Endothelial cell of umbilical vein (primary cell): ENCODE results near the gene MFSD1. TPM values are rescaled to one million over a fixed set of nuclear protein-coding genes. Genes with fewer than 3 reads are reported as not detected.

Experiments used
- BruUV-seq: library from RNA; stranded (reverse); fragments of 400-500 nt; replicated peaks from 2 replicates; lab custom pipeline; 2021; lab: Mats Ljungman, UMichigan
- CTCF ChIA-PET: fragments of 300-600, 350-600 bp; sonication (Branson Sonifier 250); formaldehyde crosslinking; loops from one replicate; lab custom pipeline; 2021; ENCODE audit warnings: antibody characterized with exemption, inconsistent platforms; lab: Charles Lee
- POLR2A ChIA-PET: fragments of 300-600, 350-600 bp; sonication (Branson Sonifier 250); formaldehyde crosslinking; loops from one replicate; lab custom pipeline; 2021; ENCODE audit warnings: antibody characterized with exemption, inconsistent platforms; lab: Charles Lee
- DNase-seq: peaks from one replicate; pipeline ENCODE4 v3.0.0-alpha.2; 2011; ENCODE audit warnings: low read depth, low spot score
- FAIRE-seq: peaks from 2 replicates; lab custom pipeline; 2011; peaks lifted over from hg19 to GRCh38; lab: Jason Lieb, UNC
- H2AFZ ChIP-seq: 2 replicates; pipeline ENCODE4 v1.6.0; 2012; ENCODE audit warnings: low read depth, low read length, control low read depth, inconsistent platforms
- H3K27ac ChIP-seq: 2 replicates; pipeline ENCODE4 v1.5.1; 2011; ENCODE audit warnings: low read depth, mild to moderate bottlenecking, control low read depth, low read length, moderate library complexity; ENCODE audit not compliant: insufficient read depth
- H3K27me3 ChIP-seq, 2 experiments: 2 replicates each; pipeline versions ENCODE4 v1.6.0 to v1.6.1; 2011; ENCODE audit warnings: low read length in 2 of 2, mixed read lengths in 1 of 2; ENCODE audit not compliant: control insufficient read depth in 2 of 2, insufficient read depth in 2 of 2
- H3K36me3 ChIP-seq, 2 experiments: 2 replicates in 1 of 2; 3 replicates in 1 of 2; pipeline ENCODE4 v1.5.1; 2011; ENCODE audit warnings: low read length in 2 of 2, mild to moderate bottlenecking in 1 of 2, moderate library complexity in 1 of 2; ENCODE audit not compliant: control insufficient read depth in 2 of 2, insufficient read depth in 2 of 2; ENCODE audit errors: extremely low read depth in 1 of 2
- H3K4me1 ChIP-seq: 3 replicates; pipeline ENCODE4 v1.5.1; 2011; ENCODE audit warnings: mild to moderate bottlenecking, low read length; ENCODE audit not compliant: control insufficient read depth, insufficient read depth; ENCODE audit errors: extremely low read depth
- H3K4me2 ChIP-seq: 2 replicates; pipeline ENCODE4 v1.6.1; 2011; ENCODE audit warnings: low read length, control low read depth, mixed read lengths; ENCODE audit not compliant: insufficient read depth
- H3K4me3 ChIP-seq, 3 experiments: fragments of 200-600 bp in 1 of 3; sonication (generic), shearing (Covaris generic) in 1 of 3; replicated peaks in 1 of 3; 2 replicates each; pipeline ENCODE4 v1.5.1; 2011 to 2016; ENCODE audit warnings: control low read depth in 3 of 3, low read length in 3 of 3, mild to moderate bottlenecking in 2 of 3, inconsistent platforms in 1 of 3, low read depth in 1 of 3, moderate library complexity in 1 of 3; ENCODE audit not compliant: insufficient read depth in 1 of 3
- H3K79me2 ChIP-seq: 2 replicates; pipeline ENCODE4 v1.6.0; 2012; ENCODE audit warnings: low read length, inconsistent platforms; ENCODE audit not compliant: control insufficient read depth, insufficient read depth
- H3K9ac ChIP-seq: replicated peaks from 2 replicates; pipeline ENCODE3; 2011; ENCODE audit warnings: low read length, control low read depth; ENCODE audit not compliant: insufficient read depth; ENCODE audit errors: extremely low read depth
- H3K9me1 ChIP-seq: replicated peaks from 3 replicates; pipeline ENCODE4 v1.6.0; 2011; ENCODE audit warnings: mild to moderate bottlenecking, low read length; ENCODE audit not compliant: control insufficient read depth, insufficient read depth; ENCODE audit errors: extremely low read depth
- H3K9me3 ChIP-seq: replicated peaks from 2 replicates; pipeline ENCODE4 v1.5.1; 2012; ENCODE audit warnings: low read length, inconsistent platforms; ENCODE audit not compliant: control insufficient read depth, insufficient read depth
- H4K20me1 ChIP-seq: replicated peaks from 2 replicates; pipeline ENCODE3; 2011; ENCODE audit warnings: mild to moderate bottlenecking, low read length; ENCODE audit not compliant: control insufficient read depth, insufficient read depth; ENCODE audit errors: extremely low read depth
- EZH2 ChIP-seq: IDR thresholded peaks from 2 replicates; pipeline ENCODE4 v1.6.1; 2012; ENCODE audit warnings: borderline replicate concordance, low read depth, mild to moderate bottlenecking, moderate library complexity, low read length, inconsistent platforms; ENCODE audit not compliant: severe bottlenecking
- FOS ChIP-seq: IDR thresholded peaks from 2 replicates; pipeline ENCODE4 v1.6.1; 2011; ENCODE audit warnings: mild to moderate bottlenecking, low read length, moderate library complexity, borderline replicate concordance; ENCODE audit not compliant: insufficient read depth
- GATA2 ChIP-seq: IDR thresholded peaks from 2 replicates; pipeline ENCODE4 v1.7.0; 2011; ENCODE audit warnings: low read depth, mild to moderate bottlenecking, moderate library complexity, mixed read lengths, low read length; ENCODE audit not compliant: insufficient read length, insufficient read depth
- JUN ChIP-seq: IDR thresholded peaks from 2 replicates; pipeline ENCODE4 v1.6.1; 2011; ENCODE audit warnings: borderline replicate concordance, low read depth; ENCODE audit not compliant: insufficient read length, insufficient read depth
- MYC ChIP-seq: IDR thresholded peaks from one replicate; pipeline ENCODE4 v1.6.1; 2011; ENCODE audit warnings: mild to moderate bottlenecking, low read depth, low read length
- POLR2A ChIP-seq: IDR thresholded peaks from 2 replicates; pipeline ENCODE4 v1.6.1; 2012; ENCODE audit warnings: low read depth, mild to moderate bottlenecking, control low read depth, low read length
- POLR2AphosphoS5 ChIP-seq: IDR thresholded peaks from 2 replicates; pipeline ENCODE4 v1.6.1; 2012; ENCODE audit warnings: low read depth, mild to moderate bottlenecking, control low read depth, low read length, moderate library complexity; ENCODE audit not compliant: insufficient read depth
- dilution Hi-C: fragments of 300-500 bp; cut with MboI; formaldehyde crosslinking; loops from one replicate; pipeline ENCODE4 v1.15.0; 2019; ENCODE audit warnings: low sequenced_read_pairs; ENCODE audit not compliant: extremely low pct_ligation_motif_present
- intact Hi-C: fragments of 100-400 bp; cut with micrococcal nuclease; formaldehyde crosslinking; loops from one replicate; pipeline ENCODE4 v1.10.0; 2022
- polyA plus RNA-seq, 4 experiments: library from polyadenylated mRNA; depleted of rRNA in 3 of 4; stranded (reverse) in 3 of 4; unstranded in 1 of 4; fragments of >200 nt; gene quantifications; 2 replicates each; pipeline versions ENCODE4 v1.2.1 to v1.2.3, GENCODE V29; 2011 to 2012; ENCODE audit warnings: missing spikeins in 1 of 4
- total RNA-seq: library from RNA; stranded (reverse); gene quantifications from 2 replicates; pipeline ENCODE4 v1.2.3, GENCODE V29; 2021
- TF ChIP-seq, protein P1 (sequence below): IDR thresholded peaks from 2 replicates; pipeline ENCODE4 v1.6.1; 2011; ENCODE audit not compliant: insufficient read depth, insufficient read length
- TF ChIP-seq, protein P2 (sequence below), 2 donors: IDR thresholded peaks; 1 replicate in 1 of 2; 2 replicates in 1 of 2; pipeline ENCODE4 v1.5.1; 2011; ENCODE audit warnings: low read length in 2 of 2, mild to moderate bottlenecking in 2 of 2, moderate library complexity in 2 of 2, control low read depth in 1 of 2, inconsistent platforms in 1 of 2, low read depth in 1 of 2; ENCODE audit not compliant: insufficient read depth in 1 of 2; ENCODE audit errors: extremely low read depth in 1 of 2

MFSD1 gene
- total and polyA plus RNA-seq, 2 donors (not counting 3 experiments of a cell fraction or from before 2014, with no cell fraction given) = 38.2 to 65.1 TPM

DNA sequence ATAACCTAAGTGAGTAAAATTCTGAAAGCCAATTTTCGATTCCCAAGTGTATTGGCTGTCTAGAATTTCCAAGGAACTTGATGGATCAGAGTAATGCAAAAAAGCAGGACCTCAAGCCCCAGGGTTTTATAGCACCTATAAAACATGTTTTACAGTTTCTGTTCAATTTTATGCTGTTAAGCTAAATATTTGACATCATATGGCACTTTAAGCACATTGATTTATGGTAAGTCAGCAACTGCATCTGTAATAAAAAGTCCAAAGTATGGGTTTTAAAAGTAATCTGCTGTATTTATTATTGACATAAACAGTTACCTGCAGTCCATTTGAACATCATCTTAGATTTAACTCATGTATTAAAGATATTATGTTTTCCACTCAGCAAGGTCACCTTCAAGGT is 20.0 kb upstream of the MFSD1 start:
- Histone ChIP-seq H3K9ac (no peak overlapping the region), H3K27ac (no peak overlapping the region), H3K9me1 (no peaks in the 10 kb centered on the region), H3K4me2 (no peak overlapping the region), H3K4me3 (no peak overlapping the region), H3K27me3 (no peaks in the 10 kb centered on the region), H2AFZ (no peak overlapping the region), H3K79me2 (no peaks in the 10 kb centered on the region), H3K9me3 (no peaks in the 10 kb centered on the region), H3K4me1 (no peaks in the 10 kb centered on the region), H3K36me3 (no peaks in the 10 kb centered on the region), H4K20me1 (no peaks in the 10 kb centered on the region)
- DNase-seq (no peak), FAIRE-seq (no peak)
- intact Hi-C loops (no loop called here), dilution Hi-C loops (no loop called here)
- CTCF ChIA-PET = no interaction called here
- POLR2A ChIA-PET = no interaction called here
- no peak for TF ChIP-seq MYC
- TF ChIP-seq, protein P1, sequence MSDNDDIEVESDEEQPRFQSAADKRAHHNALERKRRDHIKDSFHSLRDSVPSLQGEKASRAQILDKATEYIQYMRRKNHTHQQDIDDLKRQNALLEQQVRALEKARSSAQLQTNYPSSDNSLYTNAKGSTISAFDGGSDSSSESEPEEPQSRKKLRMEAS = no peak
- no peak for TF ChIP-seq GATA2
- TF ChIP-seq, protein P2, sequence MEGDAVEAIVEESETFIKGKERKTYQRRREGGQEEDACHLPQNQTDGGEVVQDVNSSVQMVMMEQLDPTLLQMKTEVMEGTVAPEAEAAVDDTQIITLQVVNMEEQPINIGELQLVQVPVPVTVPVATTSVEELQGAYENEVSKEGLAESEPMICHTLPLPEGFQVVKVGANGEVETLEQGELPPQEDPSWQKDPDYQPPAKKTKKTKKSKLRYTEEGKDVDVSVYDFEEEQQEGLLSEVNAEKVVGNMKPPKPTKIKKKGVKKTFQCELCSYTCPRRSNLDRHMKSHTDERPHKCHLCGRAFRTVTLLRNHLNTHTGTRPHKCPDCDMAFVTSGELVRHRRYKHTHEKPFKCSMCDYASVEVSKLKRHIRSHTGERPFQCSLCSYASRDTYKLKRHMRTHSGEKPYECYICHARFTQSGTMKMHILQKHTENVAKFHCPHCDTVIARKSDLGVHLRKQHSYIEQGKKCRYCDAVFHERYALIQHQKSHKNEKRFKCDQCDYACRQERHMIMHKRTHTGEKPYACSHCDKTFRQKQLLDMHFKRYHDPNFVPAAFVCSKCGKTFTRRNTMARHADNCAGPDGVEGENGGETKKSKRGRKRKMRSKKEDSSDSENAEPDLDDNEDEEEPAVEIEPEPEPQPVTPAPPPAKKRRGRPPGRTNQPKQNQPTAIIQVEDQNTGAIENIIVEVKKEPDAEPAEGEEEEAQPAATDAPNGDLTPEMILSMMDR (IDR thresholded peaks at IDR 0.05; ENCODE audit: extremely low read depth in 1 of 2, insufficient read depth in 1 of 2, low read depth in 1 of 2, low read length in 2 of 2) = no peak
- TF ChIP-seq FOS = no peak
- no peak for TF ChIP-seq POLR2AphosphoS5
- no peak for TF ChIP-seq POLR2A
- no peak for TF ChIP-seq EZH2
- TF ChIP-seq JUN = no peak
- no TSS peak for BruUV-seq
